ENCODE results near the gene DNAH9.

DNA sequence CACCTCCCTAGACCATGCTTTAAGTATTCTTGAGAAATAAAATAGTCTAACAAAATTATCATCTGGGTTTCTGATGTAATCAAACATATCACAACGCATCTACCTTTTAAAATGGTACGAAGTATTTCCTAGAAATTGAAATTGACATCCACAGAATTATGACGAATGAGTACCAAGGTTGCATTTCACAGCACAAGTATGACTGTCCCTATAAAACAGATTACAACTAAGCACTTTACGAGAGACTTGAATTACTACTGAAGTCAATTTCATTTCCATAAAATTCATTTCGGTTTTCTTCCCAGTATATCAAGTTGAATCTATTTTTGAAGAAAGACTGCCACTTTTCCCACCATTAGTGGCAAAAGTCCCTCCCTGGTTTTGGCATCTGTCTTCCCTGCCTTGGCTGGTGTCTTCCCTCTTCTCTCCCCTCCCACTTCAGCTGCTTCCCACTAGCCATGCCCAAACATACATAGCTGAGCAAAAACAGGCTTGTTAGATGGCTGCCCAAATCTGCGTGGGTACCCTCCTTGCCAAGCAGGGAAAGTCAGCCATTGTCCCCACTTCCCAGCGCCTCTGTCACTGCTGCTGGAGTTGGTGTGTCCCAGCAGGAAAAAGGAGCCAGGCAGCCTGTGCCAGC lies 29.2 kb downstream of the DNAH9 start:
- TF ChIP-seq CTCF (IDR thresholded peaks at IDR 0.05; ENCODE audit: insufficient read depth, low read length) = no peak
- TF ChIP-seq, protein P1, sequence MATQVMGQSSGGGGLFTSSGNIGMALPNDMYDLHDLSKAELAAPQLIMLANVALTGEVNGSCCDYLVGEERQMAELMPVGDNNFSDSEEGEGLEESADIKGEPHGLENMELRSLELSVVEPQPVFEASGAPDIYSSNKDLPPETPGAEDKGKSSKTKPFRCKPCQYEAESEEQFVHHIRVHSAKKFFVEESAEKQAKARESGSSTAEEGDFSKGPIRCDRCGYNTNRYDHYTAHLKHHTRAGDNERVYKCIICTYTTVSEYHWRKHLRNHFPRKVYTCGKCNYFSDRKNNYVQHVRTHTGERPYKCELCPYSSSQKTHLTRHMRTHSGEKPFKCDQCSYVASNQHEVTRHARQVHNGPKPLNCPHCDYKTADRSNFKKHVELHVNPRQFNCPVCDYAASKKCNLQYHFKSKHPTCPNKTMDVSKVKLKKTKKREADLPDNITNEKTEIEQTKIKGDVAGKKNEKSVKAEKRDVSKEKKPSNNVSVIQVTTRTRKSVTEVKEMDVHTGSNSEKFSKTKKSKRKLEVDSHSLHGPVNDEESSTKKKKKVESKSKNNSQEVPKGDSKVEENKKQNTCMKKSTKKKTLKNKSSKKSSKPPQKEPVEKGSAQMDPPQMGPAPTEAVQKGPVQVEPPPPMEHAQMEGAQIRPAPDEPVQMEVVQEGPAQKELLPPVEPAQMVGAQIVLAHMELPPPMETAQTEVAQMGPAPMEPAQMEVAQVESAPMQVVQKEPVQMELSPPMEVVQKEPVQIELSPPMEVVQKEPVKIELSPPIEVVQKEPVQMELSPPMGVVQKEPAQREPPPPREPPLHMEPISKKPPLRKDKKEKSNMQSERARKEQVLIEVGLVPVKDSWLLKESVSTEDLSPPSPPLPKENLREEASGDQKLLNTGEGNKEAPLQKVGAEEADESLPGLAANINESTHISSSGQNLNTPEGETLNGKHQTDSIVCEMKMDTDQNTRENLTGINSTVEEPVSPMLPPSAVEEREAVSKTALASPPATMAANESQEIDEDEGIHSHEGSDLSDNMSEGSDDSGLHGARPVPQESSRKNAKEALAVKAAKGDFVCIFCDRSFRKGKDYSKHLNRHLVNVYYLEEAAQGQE (IDR thresholded peaks at IDR 0.05; ENCODE audit: insufficient replicate concordance, low read depth) = no peak
